MM.1S (cell line): ENCODE data around the gene EIF5AL1.

ENCODE experiments used
- EZH2 ChIP-seq: fragments of 300-600 bp; sonication (generic); optimal IDR thresholded peaks from 2 replicates; pipeline ENCODE3; 2017; ENCODE audit warnings: low read depth, mild to moderate bottlenecking, antibody characterized with exemption, low read length, mixed read lengths
- EZH2phosphoT487 ChIP-seq: fragments of 300-600 bp; sonication (generic); IDR thresholded peaks from 2 replicates; pipeline ENCODE4 v1.6.1; 2018; ENCODE audit warnings: antibody characterized with exemption, low read length
- TF ChIP-seq, protein P1 (sequence below): fragments of 300-600 bp; sonication (generic); IDR thresholded peaks from 2 replicates; pipeline ENCODE4 v1.5.1; 2016; ENCODE audit warnings: antibody characterized with exemption, low read length, mixed read lengths

- TF ChIP-seq, protein P1, sequence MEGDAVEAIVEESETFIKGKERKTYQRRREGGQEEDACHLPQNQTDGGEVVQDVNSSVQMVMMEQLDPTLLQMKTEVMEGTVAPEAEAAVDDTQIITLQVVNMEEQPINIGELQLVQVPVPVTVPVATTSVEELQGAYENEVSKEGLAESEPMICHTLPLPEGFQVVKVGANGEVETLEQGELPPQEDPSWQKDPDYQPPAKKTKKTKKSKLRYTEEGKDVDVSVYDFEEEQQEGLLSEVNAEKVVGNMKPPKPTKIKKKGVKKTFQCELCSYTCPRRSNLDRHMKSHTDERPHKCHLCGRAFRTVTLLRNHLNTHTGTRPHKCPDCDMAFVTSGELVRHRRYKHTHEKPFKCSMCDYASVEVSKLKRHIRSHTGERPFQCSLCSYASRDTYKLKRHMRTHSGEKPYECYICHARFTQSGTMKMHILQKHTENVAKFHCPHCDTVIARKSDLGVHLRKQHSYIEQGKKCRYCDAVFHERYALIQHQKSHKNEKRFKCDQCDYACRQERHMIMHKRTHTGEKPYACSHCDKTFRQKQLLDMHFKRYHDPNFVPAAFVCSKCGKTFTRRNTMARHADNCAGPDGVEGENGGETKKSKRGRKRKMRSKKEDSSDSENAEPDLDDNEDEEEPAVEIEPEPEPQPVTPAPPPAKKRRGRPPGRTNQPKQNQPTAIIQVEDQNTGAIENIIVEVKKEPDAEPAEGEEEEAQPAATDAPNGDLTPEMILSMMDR, result no peak
- TF ChIP-seq EZH2 (no peak), EZH2phosphoT487 (no peak)
Measured at GRCh38 chr10:79547973-79548372, 35.6 kb downstream of the EIF5AL1 start.
